IPS-11a (cell line): ENCODE data around the gene LINGO1.

Experiments
- H3K4me3 ChIP-seq: one replicate; pipeline ENCODE4 v1.5.1; 2013; ENCODE audit warnings: low read depth, low read length, control low read depth

Gene LINGO1

DNA sequence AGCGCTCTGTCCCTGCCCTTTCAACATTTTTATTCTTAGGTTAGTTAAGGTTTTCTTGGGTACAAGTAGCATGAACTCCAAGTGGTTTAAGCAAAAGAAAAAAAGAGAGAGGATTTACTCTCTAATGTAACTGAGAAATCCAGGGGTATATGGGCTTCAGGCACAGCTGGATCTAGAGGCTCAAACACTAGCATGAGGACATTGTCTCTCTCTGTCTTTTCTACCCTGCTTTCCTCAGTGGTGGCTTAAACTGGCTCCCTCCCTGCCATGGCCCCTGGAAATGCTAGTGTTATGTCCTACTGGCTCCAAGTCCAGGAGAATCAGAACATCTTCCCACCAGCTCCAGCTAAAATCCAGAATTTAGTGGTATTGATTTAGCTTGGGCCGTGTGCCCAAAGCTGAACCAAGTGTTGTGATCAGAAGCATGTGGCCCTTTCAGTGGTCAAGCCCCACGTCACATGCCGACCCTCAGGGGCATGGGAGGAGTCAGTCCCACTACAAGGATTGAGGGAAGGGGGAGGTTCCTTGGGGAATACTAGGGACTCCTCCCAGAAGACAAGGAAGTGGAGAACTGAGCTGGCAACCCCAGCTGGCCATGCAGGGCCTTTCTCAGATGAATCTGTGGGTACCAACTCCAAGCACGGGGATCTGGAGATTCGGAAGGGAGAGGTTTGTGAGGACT is 58.0 kb downstream of the LINGO1 start:
- H3K4me3 ChIP-seq = no peak overlapping the region

- no peak overlapping the region for H3K4me3 ChIP-seq
Observed at GRCh38 chr15:77573802-77574201, 58.9 kb downstream of the LINGO1 start.

DNA sequence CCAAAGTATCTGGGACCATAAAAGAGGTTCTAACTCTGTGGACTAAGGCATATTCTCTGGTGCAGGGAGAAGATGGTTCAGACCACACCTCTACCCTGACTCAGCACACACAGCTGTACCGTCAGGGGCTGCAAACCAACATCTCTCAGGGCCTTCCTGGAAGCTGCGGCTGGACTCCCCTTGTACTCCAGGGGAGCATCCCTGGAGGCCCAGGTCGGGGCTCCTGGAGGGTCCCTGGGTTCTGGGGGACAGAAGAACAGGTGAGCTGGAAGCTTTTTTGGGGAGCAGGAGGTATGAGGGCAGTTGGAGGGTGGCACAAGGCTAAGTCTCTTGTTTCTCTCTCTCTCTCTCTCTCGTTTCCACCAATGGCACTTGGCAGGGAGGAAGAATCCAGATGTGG is 60.5 kb downstream of the LINGO1 start:
- H3K4me3 ChIP-seq = no peak overlapping the region

- H3K4me3 ChIP-seq = no peak overlapping the region
Observed at GRCh38 chr15:77571741-77572140, 61.0 kb downstream of the LINGO1 start.

- no peak overlapping the region for H3K4me3 ChIP-seq
Observed at GRCh38 chr15:77571181-77571580, 61.5 kb downstream of the LINGO1 start.

- H3K4me3 ChIP-seq = no peak overlapping the region
Observed at GRCh38 chr15:77569729-77570125, 63.0 kb downstream of the LINGO1 start.

- no peak overlapping the region for H3K4me3 ChIP-seq
Observed at GRCh38 chr15:77568973-77569728, 63.6 kb downstream of the LINGO1 start.

- no peak overlapping the region for H3K4me3 ChIP-seq
Observed at GRCh38 chr15:77568014-77568972, 64.4 kb downstream of the LINGO1 start.

DNA sequence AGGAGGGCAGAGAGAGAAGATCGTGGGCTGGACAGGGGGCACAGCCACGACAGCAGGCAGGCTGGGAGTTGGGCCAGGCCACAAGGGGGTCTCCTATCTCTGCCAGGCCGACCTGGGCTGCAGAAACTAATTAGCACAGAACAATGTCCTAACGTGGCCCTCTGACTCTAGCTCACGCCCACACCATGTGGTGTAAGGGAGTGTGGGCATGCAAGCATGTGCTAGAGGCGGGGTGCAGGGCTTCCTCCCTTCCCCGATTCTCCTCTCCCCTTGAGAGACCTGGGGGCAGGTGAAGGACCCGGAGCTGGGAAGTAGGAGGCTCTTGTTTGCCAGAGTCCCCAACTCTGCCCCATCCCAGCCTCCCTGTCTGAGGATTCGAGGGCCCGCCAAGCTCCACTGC is 65.5 kb downstream of the LINGO1 start:
- no peak overlapping the region for H3K4me3 ChIP-seq

DNA sequence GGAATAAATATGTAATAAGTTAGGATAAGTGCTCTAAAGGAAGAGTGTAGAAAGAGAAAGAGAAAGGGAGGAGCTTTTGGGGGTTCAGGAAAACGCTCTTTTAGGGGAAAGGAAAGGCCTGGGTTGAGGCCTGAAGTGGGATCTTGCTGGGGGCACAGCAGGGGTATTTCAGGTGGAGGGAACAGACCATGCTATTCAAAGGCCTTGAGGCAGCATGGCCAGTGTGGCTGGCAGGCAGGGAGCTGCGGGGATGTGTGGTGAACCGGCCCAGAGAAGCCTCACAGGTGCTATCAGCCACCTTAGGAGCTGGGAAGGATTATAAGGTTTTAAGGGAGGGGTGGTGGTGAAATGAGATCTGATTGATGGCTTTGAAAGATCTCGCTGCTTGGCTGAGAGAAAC is 66.6 kb downstream of the LINGO1 start:
- no peak overlapping the region for H3K4me3 ChIP-seq

DNA sequence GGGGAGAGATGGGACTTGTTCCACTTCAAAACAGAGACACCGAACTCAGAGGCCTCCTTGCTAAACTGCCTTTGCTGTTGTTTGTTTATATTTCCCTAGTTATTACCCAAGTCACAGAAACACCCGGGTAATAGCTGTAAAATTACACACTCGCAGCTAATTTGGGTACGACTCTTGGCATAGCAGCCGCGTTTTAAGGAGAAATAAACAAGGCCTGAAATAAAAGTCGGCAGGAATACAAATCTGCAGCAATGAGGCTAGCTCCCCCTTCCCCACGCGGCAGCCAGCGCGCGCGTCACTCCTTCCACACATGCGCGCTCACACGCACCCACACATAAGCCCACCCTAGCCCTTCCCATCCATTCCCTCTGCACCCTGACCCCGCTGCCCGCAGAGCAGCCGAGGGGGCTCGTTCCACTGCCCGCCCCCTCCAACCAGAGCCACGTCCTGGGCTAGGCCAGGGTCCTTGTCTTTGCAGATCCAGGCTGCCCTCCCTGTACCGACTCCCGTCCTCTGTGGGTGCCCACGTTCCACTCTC is 67.3 kb downstream of the LINGO1 start:
- no peak overlapping the region for H3K4me3 ChIP-seq

DNA sequence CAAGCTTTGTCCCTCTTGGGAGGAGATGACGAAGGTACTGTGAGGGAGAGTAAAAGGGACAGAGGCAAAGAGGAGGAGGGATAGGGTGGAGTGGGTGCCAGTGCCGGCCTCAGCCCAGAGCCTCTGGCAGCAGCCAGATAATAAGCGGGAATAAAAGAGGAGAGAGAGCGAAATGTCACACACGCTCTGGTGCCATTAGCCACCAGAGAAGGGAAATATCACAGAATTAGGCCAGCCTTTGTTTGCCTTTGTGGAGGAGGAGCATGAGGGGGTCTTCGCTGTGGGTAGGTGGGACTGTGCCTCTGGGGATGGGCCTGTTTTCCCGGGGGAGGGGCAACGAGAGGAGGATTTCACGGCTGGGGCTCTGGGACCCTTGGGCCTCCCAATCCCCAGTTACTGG is 67.8 kb downstream of the LINGO1 start:
- H3K4me3 ChIP-seq = no peak overlapping the region

DNA sequence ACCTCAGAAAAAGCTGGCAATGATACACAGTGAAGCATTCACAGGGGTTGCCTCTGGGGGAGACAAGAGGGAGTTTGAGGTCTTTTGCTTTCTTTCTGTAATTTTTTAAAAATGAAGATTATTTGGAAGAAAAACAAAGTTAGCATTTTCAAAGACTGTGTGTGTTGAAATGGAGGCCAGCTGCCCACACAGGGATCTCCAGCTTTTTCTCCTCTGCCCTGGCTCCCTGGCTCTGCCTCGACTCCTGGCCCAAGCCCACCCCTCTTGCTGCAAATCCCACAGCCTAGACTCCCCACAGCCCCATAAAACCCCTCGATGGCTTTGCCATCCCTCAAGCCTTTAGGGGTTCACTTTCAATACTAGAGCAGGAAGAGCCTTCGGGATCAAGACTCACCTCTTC is 68.4 kb downstream of the LINGO1 start:
- no peak overlapping the region for H3K4me3 ChIP-seq

GRCh38 chr15:77563623-77564156 is 69.0 kb downstream of the LINGO1 start:
- H3K4me3 ChIP-seq = no peak overlapping the region
